Transverse colon (tissue), 3 donors: ENCODE data around the gene PLXNA2.

Experiments
- POLR2A ChIP-seq: fragments of 450-650 bp; IDR thresholded peaks from one replicate; pipeline ENCODE4 v1.6.1; 2016; ENCODE audit warnings: antibody characterized with exemption, mild to moderate bottlenecking, moderate library complexity
- TF ChIP-seq, protein P1 (sequence below), 5 experiments: fragments of 200-600 bp in 3 of 5; fragments of 450-650 bp in 2 of 5; sonication (generic) in 3 of 5; IDR thresholded peaks; 1 replicate in 2 of 5; 2 replicates in 3 of 5; pipeline ENCODE4 v1.5.1; 2016 to 2017; ENCODE audit warnings: antibody characterized with exemption in 5 of 5, inconsistent platforms in 3 of 5, mild to moderate bottlenecking in 2 of 5, moderate library complexity in 1 of 5

- no peak for TF ChIP-seq POLR2A
- TF ChIP-seq, protein P1, sequence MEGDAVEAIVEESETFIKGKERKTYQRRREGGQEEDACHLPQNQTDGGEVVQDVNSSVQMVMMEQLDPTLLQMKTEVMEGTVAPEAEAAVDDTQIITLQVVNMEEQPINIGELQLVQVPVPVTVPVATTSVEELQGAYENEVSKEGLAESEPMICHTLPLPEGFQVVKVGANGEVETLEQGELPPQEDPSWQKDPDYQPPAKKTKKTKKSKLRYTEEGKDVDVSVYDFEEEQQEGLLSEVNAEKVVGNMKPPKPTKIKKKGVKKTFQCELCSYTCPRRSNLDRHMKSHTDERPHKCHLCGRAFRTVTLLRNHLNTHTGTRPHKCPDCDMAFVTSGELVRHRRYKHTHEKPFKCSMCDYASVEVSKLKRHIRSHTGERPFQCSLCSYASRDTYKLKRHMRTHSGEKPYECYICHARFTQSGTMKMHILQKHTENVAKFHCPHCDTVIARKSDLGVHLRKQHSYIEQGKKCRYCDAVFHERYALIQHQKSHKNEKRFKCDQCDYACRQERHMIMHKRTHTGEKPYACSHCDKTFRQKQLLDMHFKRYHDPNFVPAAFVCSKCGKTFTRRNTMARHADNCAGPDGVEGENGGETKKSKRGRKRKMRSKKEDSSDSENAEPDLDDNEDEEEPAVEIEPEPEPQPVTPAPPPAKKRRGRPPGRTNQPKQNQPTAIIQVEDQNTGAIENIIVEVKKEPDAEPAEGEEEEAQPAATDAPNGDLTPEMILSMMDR (IDR thresholded peaks at IDR 0.05), result no peak
These were observed 205.9 kb downstream of the PLXNA2 start for GRCh38 chr1:208038303-208038702.
